GM18873 (cell line): Measurements from ENCODE around the gene MMP24.

Experiments used
- ATAC-seq: cut with Tn5 transposase; IDR thresholded peaks from one replicate; pipeline ENCODE4 v1.9.1; 2021; ENCODE audit warnings: mild to moderate bottlenecking, moderate library complexity, moderate number of reproducible peaks; ENCODE audit not compliant: unreplicated experiment, low FRiP score

MMP24 gene

GRCh38 chr20:35326021-35326739 is 99.7 kb downstream of the MMP24 start:
- ATAC-seq = no peak
